ENCODE measurements around the gene STAT5B. TPM values are rescaled to one million over a fixed set of nuclear protein-coding genes. Genes with fewer than 3 reads are reported as not detected.

Gene STAT5B
- total RNA-seq, 4 donors from 2014 or later, result 52.7 to 105 (median 57.6) TPM

GRCh38 chr17:42312285-42313130 is 36.3 kb upstream of the STAT5B start:
- Histone ChIP-seq H3K27me3 (no peaks in the 10 kb centered on the region), H3K36me3 (peaks cover 80% of the 10 kb centered on the region), H3K4me1 (peaks cover 39% of the 10 kb centered on the region), H3K4me3 (peak overlapping the region; percentile 32), H3K9me3 (no peaks in the 10 kb centered on the region), H3K27ac (peak overlapping the region; percentile 81)
- peak; percentile 88 to 94 for DNase-seq (ENCODE audit: low spot score in 2 of 2)
- TF ChIP-seq POLR2A (IDR thresholded peaks at IDR 0.05), result no peak
- peak in 1 of 3 donors; percentile 73 for TF ChIP-seq POLR2AphosphoS5 (IDR thresholded peaks at IDR 0.05)
- peak; percentile 16 to 68 for TF ChIP-seq CTCF (IDR thresholded peaks at IDR 0.05)
- 25% methylated on average over 15 of the region's 54 CpGs for WGBS

- H3K9me3 ChIP-seq, result no peaks in the 10 kb centered on the region
- peak overlapping the region; percentile 81 for H3K27ac ChIP-seq
- H3K36me3 ChIP-seq, result peaks cover 80% of the 10 kb centered on the region
- no peak overlapping the region for H3K4me3 ChIP-seq
- WGBS, result 19% methylated on average over 2 of the region's 5 CpGs
- H3K27me3 ChIP-seq, result no peaks in the 10 kb centered on the region
- DNase-seq (ENCODE audit: low spot score in 2 of 2), result no peak
- H3K4me1 ChIP-seq, result peaks cover 39% of the 10 kb centered on the region
- TF ChIP-seq CTCF (IDR thresholded peaks at IDR 0.05) (no peak), POLR2AphosphoS5 (IDR thresholded peaks at IDR 0.05) (no peak), POLR2A (IDR thresholded peaks at IDR 0.05) (no peak), EP300 (IDR thresholded peaks at IDR 0.05) (no peak)
Measured at GRCh38 chr17:42312035-42312284, 35.8 kb upstream of the STAT5B start.

- H3K36me3 ChIP-seq, result peaks cover 80% of the 10 kb centered on the region
- no peaks in the 10 kb centered on the region for H3K9me3 ChIP-seq
- peak overlapping the region; percentile 81 for H3K27ac ChIP-seq
- H3K4me3 ChIP-seq, result no peak overlapping the region
- H3K27me3 ChIP-seq, result no peaks in the 10 kb centered on the region
- peaks cover 39% of the 10 kb centered on the region for H3K4me1 ChIP-seq
- TF ChIP-seq POLR2A (IDR thresholded peaks at IDR 0.05) (no peak), EP300 (IDR thresholded peaks at IDR 0.05) (no peak), POLR2AphosphoS5 (IDR thresholded peaks at IDR 0.05) (peak in 2 of 3 donors; percentile 12 to 56), CTCF (IDR thresholded peaks at IDR 0.05) (no peak)
- 55% methylated on average over 19 of the region's 19 CpGs for WGBS
- peak; percentile 93 to 94 for DNase-seq (ENCODE audit: low spot score in 2 of 2)
Measured at GRCh38 chr17:42311240-42312034, 35.2 kb upstream of the STAT5B start.

GRCh38 chr17:42310787-42311215 is 34.6 kb upstream of the STAT5B start:
- TF ChIP-seq CTCF (IDR thresholded peaks at IDR 0.05), result no peak
- H3K36me3 ChIP-seq, result peaks cover 80% of the 10 kb centered on the region
- no peak for DNase-seq (ENCODE audit: low spot score in 2 of 2)

More at GRCh38 chr17:42310787-42311215, 34.6 kb upstream of the STAT5B start:
- H3K4me3 ChIP-seq, result no peak overlapping the region
- no peaks in the 10 kb centered on the region for H3K9me3 ChIP-seq
- peaks cover 39% of the 10 kb centered on the region for H3K4me1 ChIP-seq
- WGBS, result 59% methylated on average over 9 of the region's 9 CpGs
- peak overlapping the region; percentile 81 for H3K27ac ChIP-seq
- no peaks in the 10 kb centered on the region for H3K27me3 ChIP-seq

Measured in suprapubic skin (tissue), 4 donors.